ENCODE measurements around the gene SBF2.

- TF ChIP-seq POLR2A (IDR thresholded peaks at IDR 0.05) (no peak), POLR2AphosphoS5 (IDR thresholded peaks at IDR 0.05) (no peak), CTCF (IDR thresholded peaks at IDR 0.05) (no peak)
Observed at GRCh38 chr11:10317776-10318526, 23.9 kb upstream of the SBF2 start.

Measured in gastroesophageal sphincter (tissue), 3 donors.